B cell (primary cell): ENCODE measurements around the gene PROC.

Experiments
- EZH2 ChIP-seq: IDR thresholded peaks from 2 replicates; pipeline ENCODE4 v1.6.1; 2012; ENCODE audit warnings: borderline replicate concordance, low read depth, mild to moderate bottlenecking, moderate library complexity, low read length; ENCODE audit not compliant: insufficient read depth, poor library complexity, severe bottlenecking
- TF ChIP-seq, protein P1 (sequence below): fragments of 200-600 bp; IDR thresholded peaks from one replicate; pipeline ENCODE4 v1.8.0; 2022; ENCODE audit warnings: antibody characterized with exemption, mild to moderate bottlenecking

DNA sequence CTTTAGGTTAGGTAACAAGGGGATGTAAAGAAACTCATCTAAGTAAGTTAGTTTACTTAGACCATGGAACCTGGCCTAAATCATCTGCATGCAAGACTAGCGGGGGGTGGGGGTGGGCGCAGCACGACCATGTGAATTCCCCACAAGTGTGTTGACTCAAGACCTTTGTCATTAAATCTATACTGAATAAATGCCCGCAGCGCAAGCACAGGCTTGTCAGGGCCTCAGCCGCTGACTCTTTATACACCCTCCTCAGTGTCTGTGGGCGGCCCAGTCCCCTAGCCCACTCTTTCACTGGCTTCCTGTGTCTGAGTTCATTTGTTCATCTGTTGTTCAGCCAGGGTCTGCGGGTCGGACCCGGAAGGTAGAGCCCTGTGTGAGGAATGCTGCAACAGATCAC, 48.2 kb upstream of the PROC start:
- TF ChIP-seq, protein P1, sequence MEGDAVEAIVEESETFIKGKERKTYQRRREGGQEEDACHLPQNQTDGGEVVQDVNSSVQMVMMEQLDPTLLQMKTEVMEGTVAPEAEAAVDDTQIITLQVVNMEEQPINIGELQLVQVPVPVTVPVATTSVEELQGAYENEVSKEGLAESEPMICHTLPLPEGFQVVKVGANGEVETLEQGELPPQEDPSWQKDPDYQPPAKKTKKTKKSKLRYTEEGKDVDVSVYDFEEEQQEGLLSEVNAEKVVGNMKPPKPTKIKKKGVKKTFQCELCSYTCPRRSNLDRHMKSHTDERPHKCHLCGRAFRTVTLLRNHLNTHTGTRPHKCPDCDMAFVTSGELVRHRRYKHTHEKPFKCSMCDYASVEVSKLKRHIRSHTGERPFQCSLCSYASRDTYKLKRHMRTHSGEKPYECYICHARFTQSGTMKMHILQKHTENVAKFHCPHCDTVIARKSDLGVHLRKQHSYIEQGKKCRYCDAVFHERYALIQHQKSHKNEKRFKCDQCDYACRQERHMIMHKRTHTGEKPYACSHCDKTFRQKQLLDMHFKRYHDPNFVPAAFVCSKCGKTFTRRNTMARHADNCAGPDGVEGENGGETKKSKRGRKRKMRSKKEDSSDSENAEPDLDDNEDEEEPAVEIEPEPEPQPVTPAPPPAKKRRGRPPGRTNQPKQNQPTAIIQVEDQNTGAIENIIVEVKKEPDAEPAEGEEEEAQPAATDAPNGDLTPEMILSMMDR = no peak
- no peak for TF ChIP-seq EZH2
